Panc1 (cell line): ENCODE data around the gene TIRAP. TPM values are rescaled to one million over a fixed set of nuclear protein-coding genes. Genes with fewer than 3 reads are reported as not detected.
A peak's percentile ranks its signal among the peaks of the same experiment; 100 is the strongest.

Experiments
- ATAC-seq: fragments of 200-7000 bp; cut with Tn5 transposase; 2 replicates; pipeline ENCODE4 v1.9.1; 2020; ENCODE audit warnings: mild to moderate bottlenecking, moderate library complexity
- BruUV-seq: library from RNA; stranded (reverse); fragments of 400-500 nt; replicated peaks from 2 replicates; lab custom pipeline; 2021; lab: Mats Ljungman, UMichigan
- CTCF ChIA-PET: fragments of 300-600 bp; sonication (Branson Sonifier 250); formaldehyde crosslinking; loops from one replicate; lab custom pipeline; 2022; ENCODE audit warnings: antibody characterized with exemption; lab: Charles Lee
- POLR2A ChIA-PET: fragments of 300-600 bp; sonication (Branson Sonifier 250); formaldehyde crosslinking; loops from one replicate; lab custom pipeline; 2022; ENCODE audit warnings: antibody characterized with exemption; lab: Charles Lee
- DNase-seq: peaks from one replicate; pipeline ENCODE4 v3.0.0-alpha.2; 2010; ENCODE audit warnings: low read depth, low spot score
- H3K27ac ChIP-seq: 2 replicates; pipeline ENCODE4 v1.5.1; 2011; ENCODE audit warnings: mild to moderate bottlenecking, low read length, inconsistent platforms
- H3K27me3 ChIP-seq: fragments of 200-500 bp; sonication (Bioruptor generic); 2 replicates; pipeline ENCODE4 v1.6.0; 2014; ENCODE audit warnings: low read length, inconsistent platforms; ENCODE audit not compliant: control insufficient read depth, insufficient read depth
- H3K36me3 ChIP-seq: fragments of 200-500 bp; sonication (Bioruptor generic); 2 replicates; pipeline ENCODE4 v1.5.1; 2014; ENCODE audit warnings: inconsistent platforms, mild to moderate bottlenecking, low read length, moderate library complexity; ENCODE audit not compliant: control insufficient read depth, insufficient read depth
- H3K4me1 ChIP-seq: 2 replicates; pipeline ENCODE4 v1.5.1; 2011; ENCODE audit warnings: inconsistent platforms, mild to moderate bottlenecking, low read length, moderate library complexity; ENCODE audit not compliant: control insufficient read depth, insufficient read depth
- H3K4me3 ChIP-seq, 2 experiments: 2 replicates each; pipeline ENCODE4 v1.5.1; 2011 to 2012; ENCODE audit warnings: low read depth in 2 of 2, low read length in 2 of 2, mild to moderate bottlenecking in 2 of 2, inconsistent platforms in 1 of 2, moderate library complexity in 1 of 2
- H3K9me3 ChIP-seq: fragments of 200-500 bp; sonication (Bioruptor generic); 2 replicates; pipeline ENCODE4 v1.5.1; 2014; ENCODE audit warnings: low read depth, mild to moderate bottlenecking, inconsistent platforms, low read length, moderate library complexity; ENCODE audit not compliant: control insufficient read depth, insufficient read depth
- POLR2AphosphoS5 ChIP-seq: IDR thresholded peaks from 2 replicates; pipeline ENCODE4 v1.6.1; 2012; ENCODE audit warnings: mild to moderate bottlenecking, low read depth, low read length, moderate library complexity
- SIN3A ChIP-seq: IDR thresholded peaks from 2 replicates; pipeline ENCODE4 v1.6.1; 2012; ENCODE audit warnings: low read depth, mild to moderate bottlenecking, low read length, moderate library complexity, borderline replicate concordance; ENCODE audit not compliant: insufficient read depth
- TCF7L2 ChIP-seq: IDR thresholded peaks from 2 replicates; pipeline ENCODE4 v1.6.1; 2011; ENCODE audit warnings: mild to moderate bottlenecking, low read depth, low read length, inconsistent platforms
- in situ Hi-C: cut with HindIII; loops from 2 replicates; pipeline ENCODE4 v1.10.0; 2016; ENCODE audit warnings: low sequenced_read_pairs, low pct_unique_long_range_greater_than_20kb
- intact Hi-C: fragments of 100-400 bp; cut with micrococcal nuclease; formaldehyde crosslinking; loops from one replicate; pipeline ENCODE4 v1.10.0; 2022; ENCODE audit not compliant: unreplicated experiment
- total RNA-seq: library from RNA; stranded (reverse); gene quantifications from one replicate; pipeline ENCODE4 v1.2.1, GENCODE V29; 2021; ENCODE audit not compliant: unreplicated experiment
- TF ChIP-seq, protein P1 (sequence below), 2 experiments: IDR thresholded peaks; 2 replicates each; pipeline ENCODE4 v1.6.1; 2011 to 2012; ENCODE audit warnings: low read depth in 2 of 2, control low read depth in 1 of 2, low read length in 1 of 2, mild to moderate bottlenecking in 1 of 2, moderate library complexity in 1 of 2; ENCODE audit not compliant: insufficient read depth in 1 of 2
- TF ChIP-seq, protein P2 (sequence below): fragments of 450-650 bp; IDR thresholded peaks from 2 replicates; pipeline ENCODE4 v1.5.1; 2017; ENCODE audit warnings: mild to moderate bottlenecking

The TIRAP gene
- total RNA-seq, 1 experiment from 2014 or later: 19.3 TPM

DNA sequence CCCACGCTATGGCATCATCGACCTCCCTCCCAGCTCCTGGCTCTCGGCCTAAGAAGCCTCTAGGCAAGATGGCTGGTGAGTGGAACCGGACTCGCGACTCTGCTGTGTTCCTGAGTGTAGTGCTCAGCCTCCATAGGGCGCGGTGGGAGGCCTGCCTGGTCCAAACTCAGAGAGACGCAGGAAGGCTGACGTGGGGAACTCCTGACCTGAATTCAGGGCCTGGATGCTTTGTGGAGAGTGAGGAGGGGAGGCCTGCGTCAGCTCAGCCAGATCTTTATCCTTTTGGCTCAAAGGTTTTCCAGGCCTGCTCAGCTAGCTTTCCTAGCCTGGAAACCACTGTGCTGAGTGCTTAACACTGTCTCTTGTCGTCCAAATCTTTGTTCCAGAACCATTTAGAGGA is 8.0 kb downstream of the TIRAP start:
- no peaks in the 10 kb centered on the region for H3K4me1 ChIP-seq
- H3K9me3 ChIP-seq: no peaks in the 10 kb centered on the region
- BruUV-seq: no TSS peak
- CTCF ChIA-PET: no interaction called here
- POLR2A ChIA-PET: interaction anchor here (0.6 kb wide), 1 partner anchor 8 kb away, joined by 11 read pairs; no protein-coding TSS in a partner anchor
- no peaks in the 10 kb centered on the region; the same call in 1 of the 2 replicates for H3K36me3 ChIP-seq
- no peaks in the 10 kb centered on the region for H3K27me3 ChIP-seq
- peak; percentile 11; the same call in 1 of the 2 replicates for ATAC-seq
- TF ChIP-seq TCF7L2: no peak
- TF ChIP-seq SIN3A: no peak
- TF ChIP-seq, protein P1, sequence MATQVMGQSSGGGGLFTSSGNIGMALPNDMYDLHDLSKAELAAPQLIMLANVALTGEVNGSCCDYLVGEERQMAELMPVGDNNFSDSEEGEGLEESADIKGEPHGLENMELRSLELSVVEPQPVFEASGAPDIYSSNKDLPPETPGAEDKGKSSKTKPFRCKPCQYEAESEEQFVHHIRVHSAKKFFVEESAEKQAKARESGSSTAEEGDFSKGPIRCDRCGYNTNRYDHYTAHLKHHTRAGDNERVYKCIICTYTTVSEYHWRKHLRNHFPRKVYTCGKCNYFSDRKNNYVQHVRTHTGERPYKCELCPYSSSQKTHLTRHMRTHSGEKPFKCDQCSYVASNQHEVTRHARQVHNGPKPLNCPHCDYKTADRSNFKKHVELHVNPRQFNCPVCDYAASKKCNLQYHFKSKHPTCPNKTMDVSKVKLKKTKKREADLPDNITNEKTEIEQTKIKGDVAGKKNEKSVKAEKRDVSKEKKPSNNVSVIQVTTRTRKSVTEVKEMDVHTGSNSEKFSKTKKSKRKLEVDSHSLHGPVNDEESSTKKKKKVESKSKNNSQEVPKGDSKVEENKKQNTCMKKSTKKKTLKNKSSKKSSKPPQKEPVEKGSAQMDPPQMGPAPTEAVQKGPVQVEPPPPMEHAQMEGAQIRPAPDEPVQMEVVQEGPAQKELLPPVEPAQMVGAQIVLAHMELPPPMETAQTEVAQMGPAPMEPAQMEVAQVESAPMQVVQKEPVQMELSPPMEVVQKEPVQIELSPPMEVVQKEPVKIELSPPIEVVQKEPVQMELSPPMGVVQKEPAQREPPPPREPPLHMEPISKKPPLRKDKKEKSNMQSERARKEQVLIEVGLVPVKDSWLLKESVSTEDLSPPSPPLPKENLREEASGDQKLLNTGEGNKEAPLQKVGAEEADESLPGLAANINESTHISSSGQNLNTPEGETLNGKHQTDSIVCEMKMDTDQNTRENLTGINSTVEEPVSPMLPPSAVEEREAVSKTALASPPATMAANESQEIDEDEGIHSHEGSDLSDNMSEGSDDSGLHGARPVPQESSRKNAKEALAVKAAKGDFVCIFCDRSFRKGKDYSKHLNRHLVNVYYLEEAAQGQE (IDR thresholded peaks at IDR 0.05; ENCODE audit: insufficient read depth in 1 of 2, low read depth in 2 of 2, low read length in 1 of 2): no peak
- TF ChIP-seq POLR2AphosphoS5: no peak
- TF ChIP-seq, protein P2, sequence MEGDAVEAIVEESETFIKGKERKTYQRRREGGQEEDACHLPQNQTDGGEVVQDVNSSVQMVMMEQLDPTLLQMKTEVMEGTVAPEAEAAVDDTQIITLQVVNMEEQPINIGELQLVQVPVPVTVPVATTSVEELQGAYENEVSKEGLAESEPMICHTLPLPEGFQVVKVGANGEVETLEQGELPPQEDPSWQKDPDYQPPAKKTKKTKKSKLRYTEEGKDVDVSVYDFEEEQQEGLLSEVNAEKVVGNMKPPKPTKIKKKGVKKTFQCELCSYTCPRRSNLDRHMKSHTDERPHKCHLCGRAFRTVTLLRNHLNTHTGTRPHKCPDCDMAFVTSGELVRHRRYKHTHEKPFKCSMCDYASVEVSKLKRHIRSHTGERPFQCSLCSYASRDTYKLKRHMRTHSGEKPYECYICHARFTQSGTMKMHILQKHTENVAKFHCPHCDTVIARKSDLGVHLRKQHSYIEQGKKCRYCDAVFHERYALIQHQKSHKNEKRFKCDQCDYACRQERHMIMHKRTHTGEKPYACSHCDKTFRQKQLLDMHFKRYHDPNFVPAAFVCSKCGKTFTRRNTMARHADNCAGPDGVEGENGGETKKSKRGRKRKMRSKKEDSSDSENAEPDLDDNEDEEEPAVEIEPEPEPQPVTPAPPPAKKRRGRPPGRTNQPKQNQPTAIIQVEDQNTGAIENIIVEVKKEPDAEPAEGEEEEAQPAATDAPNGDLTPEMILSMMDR: no peak
- DNase-seq: no peak
- no peak overlapping the region for H3K27ac ChIP-seq
- in situ Hi-C loops (no loop called here), intact Hi-C loops (no loop called here)
- no peak overlapping the region for H3K4me3 ChIP-seq

DNA sequence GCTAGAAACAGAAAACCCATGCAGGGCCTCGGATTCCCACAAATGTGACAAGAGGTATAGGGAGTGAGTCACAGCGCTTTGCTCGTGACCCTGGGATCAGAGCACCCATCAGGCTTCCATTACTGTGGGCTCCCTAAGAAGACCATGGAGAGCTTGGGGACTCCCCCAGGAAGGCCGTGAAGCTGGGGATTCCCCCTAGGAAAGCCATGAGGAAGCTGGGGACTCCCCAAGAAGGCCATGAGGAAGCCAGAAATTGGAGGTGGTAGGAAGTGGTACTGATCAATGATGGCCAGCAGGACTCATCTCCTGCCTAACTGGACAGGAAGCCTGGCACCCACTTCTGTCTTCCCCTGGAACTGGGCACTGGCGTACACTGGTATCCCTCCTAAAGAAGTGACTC is 10.8 kb downstream of the TIRAP start:
- TSS peak; percentile 23 for BruUV-seq
- TF ChIP-seq TCF7L2 (no peak), SIN3A (no peak), POLR2AphosphoS5 (no peak)
- TF ChIP-seq, protein P2: no peak
- TF ChIP-seq, protein P1 (IDR thresholded peaks at IDR 0.05; ENCODE audit: insufficient read depth in 1 of 2, low read depth in 2 of 2, low read length in 1 of 2): no peak
- 0 out of 2 replicates have a peak, but pooled peaks have one; percentile 10 for ATAC-seq
- CTCF ChIA-PET: interaction anchor here (0.9 kb wide), 1 partner anchor 187 kb away, joined by 3 read pairs; no protein-coding TSS in a partner anchor
- in situ Hi-C loops: no loop called here
- Histone ChIP-seq H3K4me1 (no peaks in the 10 kb centered on the region), H3K27ac (no peak overlapping the region), H3K4me3 (no peak overlapping the region), H3K27me3 (no peaks in the 10 kb centered on the region), H3K9me3 (no peaks in the 10 kb centered on the region), H3K36me3 (no peaks in the 10 kb centered on the region; the same call in 1 of the 2 replicates)
- no peak for DNase-seq
- intact Hi-C loops: no loop called here
- POLR2A ChIA-PET: no interaction called here
